Activated CD8-positive, alpha-beta T cell treated with anti-CD3 and anti-CD28 coated beads for 36 hours (primary cell): ENCODE measurements around the gene CRX. TPM values are rescaled to one million over a fixed set of nuclear protein-coding genes. Genes with fewer than 3 reads are reported as not detected.

Source experiments
- ATAC-seq: fragments of 200-7000 bp; cut with Tn5 transposase; one replicate; pipeline ENCODE4 v1.10.0; 2021; ENCODE audit warnings: mild to moderate bottlenecking, moderate library complexity
- CTCF ChIA-PET: fragments of 350-600 bp; sonication (Branson Sonifier 250); formaldehyde crosslinking; loops from one replicate; lab custom pipeline; 2021; ENCODE audit warnings: antibody characterized with exemption; lab: Charles Lee
- POLR2A ChIA-PET: fragments of 350-600 bp; sonication (Branson Sonifier 250); formaldehyde crosslinking; loops from one replicate; lab custom pipeline; 2021; ENCODE audit warnings: antibody characterized with exemption; lab: Charles Lee
- DNase-seq: peaks from one replicate; pipeline ENCODE4 v3.0.0-alpha.2; 2020
- H3K27ac Mint-ChIP-seq: one replicate; pipeline ENCODE4 v1.8.0; 2021; ENCODE audit warnings: mild to moderate bottlenecking, mixed read lengths
- H3K27me3 Mint-ChIP-seq: one replicate; pipeline ENCODE4 v1.8.0; 2021; ENCODE audit warnings: mixed read lengths
- H3K36me3 Mint-ChIP-seq: one replicate; pipeline ENCODE4 v1.8.0; 2021; ENCODE audit warnings: low read depth, mixed read lengths
- H3K4me1 Mint-ChIP-seq: one replicate; pipeline ENCODE4 v1.8.0; 2021; ENCODE audit warnings: low read depth, mixed read lengths
- H3K4me3 Mint-ChIP-seq: one replicate; pipeline ENCODE4 v1.8.0; 2021; ENCODE audit warnings: mild to moderate bottlenecking, moderate library complexity, mixed read lengths
- H3K9me3 Mint-ChIP-seq: one replicate; pipeline ENCODE4 v1.8.0; 2021; ENCODE audit warnings: mixed read lengths
- intact Hi-C: fragments of 100-400 bp; cut with micrococcal nuclease; formaldehyde crosslinking; loops from one replicate; pipeline ENCODE4 v1.10.0; 2022
- total RNA-seq, 2 experiments: library from RNA; stranded (reverse); gene quantifications; one replicate each; pipeline ENCODE4 v1.2.3, GENCODE V29; 2021
- TF ChIP-seq, protein P1 (sequence below): fragments of 200-600 bp; IDR thresholded peaks from one replicate; pipeline ENCODE4 v1.8.0; 2022; ENCODE audit warnings: antibody characterized with exemption, mild to moderate bottlenecking

The CRX gene
- total RNA-seq, 2 experiments from 2014 or later: not detected

DNA sequence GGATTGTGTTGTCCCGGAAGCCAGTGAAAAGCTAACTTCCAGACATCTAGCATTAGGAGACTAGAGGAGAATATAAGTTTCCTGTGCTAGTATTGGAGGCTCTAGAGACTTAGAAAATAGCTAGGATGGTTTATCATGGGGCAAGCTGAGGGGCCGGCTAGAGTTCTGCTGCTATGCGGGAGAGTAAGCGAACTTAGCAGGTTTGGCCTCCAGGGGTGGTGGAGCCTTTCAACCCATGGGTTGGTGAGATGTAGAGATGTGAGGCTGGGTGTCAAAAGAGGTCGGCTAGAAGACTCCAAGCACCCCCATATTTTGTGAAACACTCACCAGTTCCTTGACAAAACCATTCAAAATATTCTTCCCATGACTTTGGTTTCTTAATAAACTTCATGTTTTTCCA lies 60.0 kb downstream of the CRX start:
- H3K27me3 Mint-ChIP-seq: peaks cover 15% of the 10 kb centered on the region
- no peak overlapping the region for H3K27ac Mint-ChIP-seq
- no peaks in the 10 kb centered on the region for H3K36me3 Mint-ChIP-seq
- POLR2A ChIA-PET: no interaction called here
- no peak overlapping the region for H3K4me3 Mint-ChIP-seq
- DNase-seq (no peak), ATAC-seq (no peak)
- no peaks in the 10 kb centered on the region for H3K4me1 Mint-ChIP-seq
- TF ChIP-seq, protein P1, sequence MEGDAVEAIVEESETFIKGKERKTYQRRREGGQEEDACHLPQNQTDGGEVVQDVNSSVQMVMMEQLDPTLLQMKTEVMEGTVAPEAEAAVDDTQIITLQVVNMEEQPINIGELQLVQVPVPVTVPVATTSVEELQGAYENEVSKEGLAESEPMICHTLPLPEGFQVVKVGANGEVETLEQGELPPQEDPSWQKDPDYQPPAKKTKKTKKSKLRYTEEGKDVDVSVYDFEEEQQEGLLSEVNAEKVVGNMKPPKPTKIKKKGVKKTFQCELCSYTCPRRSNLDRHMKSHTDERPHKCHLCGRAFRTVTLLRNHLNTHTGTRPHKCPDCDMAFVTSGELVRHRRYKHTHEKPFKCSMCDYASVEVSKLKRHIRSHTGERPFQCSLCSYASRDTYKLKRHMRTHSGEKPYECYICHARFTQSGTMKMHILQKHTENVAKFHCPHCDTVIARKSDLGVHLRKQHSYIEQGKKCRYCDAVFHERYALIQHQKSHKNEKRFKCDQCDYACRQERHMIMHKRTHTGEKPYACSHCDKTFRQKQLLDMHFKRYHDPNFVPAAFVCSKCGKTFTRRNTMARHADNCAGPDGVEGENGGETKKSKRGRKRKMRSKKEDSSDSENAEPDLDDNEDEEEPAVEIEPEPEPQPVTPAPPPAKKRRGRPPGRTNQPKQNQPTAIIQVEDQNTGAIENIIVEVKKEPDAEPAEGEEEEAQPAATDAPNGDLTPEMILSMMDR: no peak
- intact Hi-C loops: no loop called here
- CTCF ChIA-PET: no interaction called here
- peaks cover 4% of the 10 kb centered on the region for H3K9me3 Mint-ChIP-seq

- peaks cover 4% of the 10 kb centered on the region for H3K9me3 Mint-ChIP-seq
- H3K27ac Mint-ChIP-seq: no peak overlapping the region
- ChIA-PET POLR2A (no interaction called here), CTCF (no interaction called here)
- no peaks in the 10 kb centered on the region for H3K4me1 Mint-ChIP-seq
- no peaks in the 10 kb centered on the region for H3K36me3 Mint-ChIP-seq
- intact Hi-C loops: no loop called here
- no peak for DNase-seq
- no peak for ATAC-seq
- H3K27me3 Mint-ChIP-seq: peaks cover 15% of the 10 kb centered on the region
- TF ChIP-seq, protein P1: no peak
- no peak overlapping the region for H3K4me3 Mint-ChIP-seq
Measured at GRCh38 chr19:47882890-47883289, 61.2 kb downstream of the CRX start.

DNA sequence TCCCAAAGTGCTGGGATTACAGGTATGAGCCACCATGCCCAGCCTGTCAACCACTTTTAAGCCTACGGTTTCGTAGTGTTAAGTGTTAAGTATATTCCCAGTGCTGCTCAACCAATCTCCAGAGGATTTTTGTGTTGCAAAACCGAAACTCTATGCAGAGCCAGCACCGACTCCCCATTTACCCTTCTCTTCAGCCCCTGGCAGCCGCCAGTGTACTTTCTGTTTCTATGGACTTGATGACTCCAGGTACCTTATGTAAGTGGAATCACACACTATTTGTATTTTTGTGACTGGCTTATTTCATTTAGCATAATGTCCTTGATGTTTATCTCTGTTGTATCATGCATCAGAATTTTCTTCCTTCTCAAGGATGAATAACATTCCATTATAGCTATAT lies 63.3 kb downstream of the CRX start:
- Mint-ChIP-seq H3K27ac (no peak overlapping the region), H3K4me3 (no peak overlapping the region), H3K9me3 (no peaks in the 10 kb centered on the region), H3K27me3 (peaks cover 12% of the 10 kb centered on the region), H3K4me1 (no peaks in the 10 kb centered on the region), H3K36me3 (no peaks in the 10 kb centered on the region)
- DNase-seq (no peak), ATAC-seq (no peak)
- TF ChIP-seq, protein P1: no peak
- CTCF ChIA-PET: interaction anchor here (1.5 kb wide), 1 partner anchor 22 kb away, joined by 4 read pairs; no protein-coding TSS in a partner anchor
- POLR2A ChIA-PET: no interaction called here
- intact Hi-C loops: no loop called here

GRCh38 chr19:47886010-47886559 lies 64.3 kb downstream of the CRX start, which contains the start of gene SULT2A1:
Gene SULT2A1, minus strand, starts transcription at chr19:47886315. Its CDS starts 58 bp downstream, at chr19:47886257.
- ChIA-PET POLR2A (no interaction called here), CTCF (interaction anchor here (0.8 to 1.5 kb wide), 2 partner anchors 17 to 23 kb away, joined by 3 to 4 read pairs; no protein-coding TSS in a partner anchor)
- intact Hi-C loops: no loop called here
- ATAC-seq (no peak), DNase-seq (no peak)
- TF ChIP-seq, protein P1: no peak
- peaks cover 12% of the 10 kb centered on the region for H3K27me3 Mint-ChIP-seq
- H3K4me1 Mint-ChIP-seq: no peaks in the 10 kb centered on the region
- H3K4me3 Mint-ChIP-seq: no peak within 1 kb of the TSS
- no peaks in the 10 kb centered on the region for H3K9me3 Mint-ChIP-seq
- H3K36me3 Mint-ChIP-seq: no peaks in the 10 kb centered on the region
- no peak within 1 kb of the TSS for H3K27ac Mint-ChIP-seq

- no peak for DNase-seq
- Mint-ChIP-seq H3K27ac (no peak overlapping the region), H3K9me3 (no peaks in the 10 kb centered on the region), H3K4me1 (no peaks in the 10 kb centered on the region), H3K27me3 (peaks cover 5% of the 10 kb centered on the region), H3K4me3 (no peak overlapping the region), H3K36me3 (no peaks in the 10 kb centered on the region)
- TF ChIP-seq, protein P1: no peak
- POLR2A ChIA-PET: no interaction called here
- no peak for ATAC-seq
- intact Hi-C loops: no loop called here
- CTCF ChIA-PET: interaction anchor here (1.9 kb wide), 1 partner anchor 22 kb away, joined by 9 read pairs; no protein-coding TSS in a partner anchor
Measured at GRCh38 chr19:47890865-47891621, 69.3 kb downstream of the CRX start.
